HK-2 (cell line): ENCODE data around the gene MLF1.
"Not testable (repeated sequence)": the region's sequence is repeated elsewhere in the genome, so short reads cannot be mapped to it uniquely, and the experiment has no call there.

Source experiments
- DNase-seq: peaks from one replicate; pipeline ENCODE4 v3.0.0-alpha.2; 2018; ENCODE audit not compliant: unreplicated experiment

MLF1 gene

DNA sequence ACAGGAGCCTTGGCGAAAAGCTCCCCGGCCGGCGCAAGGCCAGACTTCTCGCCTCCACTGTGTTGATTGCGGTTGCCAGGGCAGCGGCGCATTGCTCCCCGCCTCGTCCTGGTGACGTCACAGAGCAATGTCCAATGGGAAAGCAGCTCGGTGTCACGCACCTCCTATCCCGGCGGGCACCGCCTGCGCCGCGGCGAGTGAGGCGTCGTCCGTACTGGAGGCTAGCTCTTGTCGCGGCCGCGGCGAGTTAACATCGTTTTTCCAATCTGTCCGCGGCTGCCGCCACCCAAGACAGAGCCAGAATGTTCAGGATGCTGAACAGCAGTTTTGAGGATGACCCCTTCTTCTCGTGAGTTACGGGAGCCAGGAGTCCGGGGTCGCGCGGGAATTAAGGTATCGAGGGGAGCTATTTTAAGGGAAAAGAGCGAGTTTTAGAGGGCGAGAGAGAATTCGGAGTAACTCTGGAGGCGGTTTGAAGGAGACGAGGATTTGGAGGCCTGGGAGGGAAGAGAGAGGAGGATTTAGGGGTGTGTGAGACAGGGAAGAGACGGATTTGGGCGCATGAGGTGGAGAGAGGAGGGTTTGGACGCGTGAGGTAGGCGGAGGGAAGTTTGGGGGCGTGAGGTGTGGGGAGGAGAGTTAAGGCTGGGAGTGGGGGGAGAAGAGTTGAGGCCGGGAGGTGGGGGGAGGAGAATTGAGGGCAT is at the start of gene MLF1:
TSS of gene MLF1 (plus strand) at position 196 of the 704 bp plus-strand sequence. CDS start at position 303, 107 bp downstream.
- DNase-seq: peak; percentile 98

DNA sequence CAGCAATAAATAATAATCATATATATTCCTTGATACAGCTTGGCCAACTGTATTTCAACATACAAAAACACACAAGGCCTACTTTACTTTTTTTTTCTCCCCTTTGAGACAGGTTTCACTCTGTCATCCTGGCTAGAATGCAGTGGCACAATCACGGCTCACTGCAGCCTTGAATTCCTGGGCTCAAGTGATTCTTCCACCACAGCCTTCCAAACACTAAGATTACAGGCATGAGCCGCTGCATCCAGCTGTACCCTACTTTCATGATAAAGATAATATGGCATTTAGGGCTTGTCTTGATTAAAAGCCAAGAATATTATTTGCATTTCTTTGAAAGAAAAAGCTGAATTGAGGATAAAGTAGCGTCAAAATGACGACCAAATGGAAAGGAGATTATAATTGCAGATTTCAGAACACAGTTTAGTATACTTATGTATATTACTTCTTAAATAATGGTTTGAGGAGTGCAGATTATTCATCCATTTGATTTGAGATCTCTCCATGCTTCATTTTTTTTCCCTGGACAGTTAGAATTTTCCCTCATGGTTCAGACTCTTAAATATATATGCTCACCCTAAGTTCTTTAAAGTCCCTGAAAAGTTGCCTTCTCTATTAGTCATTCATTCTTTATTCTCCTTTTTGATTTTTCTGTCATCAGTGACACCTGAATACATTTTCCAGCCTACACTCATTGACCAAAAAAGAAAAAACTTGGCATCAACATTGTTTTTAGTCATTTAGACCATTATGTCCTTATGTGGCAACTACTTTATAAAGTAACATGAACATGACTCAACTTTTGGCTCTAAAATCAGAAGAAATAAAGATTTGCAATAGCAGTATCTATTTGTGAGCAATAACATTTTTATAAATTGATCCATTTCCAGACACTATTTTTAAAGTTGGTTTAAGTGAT is 48.5 kb upstream of the MLF1 start:
- no peak for DNase-seq

DNA sequence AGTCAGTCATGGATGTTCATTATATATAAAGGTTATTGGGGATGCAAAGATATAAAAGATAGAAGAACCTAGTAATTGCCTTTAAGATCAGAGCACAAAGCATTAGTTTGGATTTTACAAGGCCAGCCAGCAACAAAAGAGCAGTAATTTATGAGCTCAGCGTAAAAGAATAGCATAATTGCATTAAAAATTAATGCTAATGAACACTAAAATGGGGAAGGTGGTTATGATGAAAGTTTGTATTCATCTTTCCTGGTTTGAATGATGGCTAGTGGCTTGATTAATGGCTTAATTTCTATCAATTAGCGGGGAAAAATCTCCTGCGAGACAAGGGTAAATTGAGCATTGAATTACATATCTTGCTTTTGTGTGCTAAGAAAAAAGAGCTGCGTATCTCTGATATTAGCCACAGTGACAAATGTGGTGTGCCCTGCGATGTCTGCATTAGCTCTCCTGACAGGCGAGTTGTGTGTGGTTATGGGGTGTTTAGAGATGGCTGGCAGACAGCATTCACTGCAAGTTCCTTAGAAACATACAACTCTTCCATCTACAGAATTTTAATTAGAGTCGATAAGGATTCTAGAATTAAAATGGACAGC is 42.8 kb upstream of the MLF1 start:
- DNase-seq: no peak

DNA sequence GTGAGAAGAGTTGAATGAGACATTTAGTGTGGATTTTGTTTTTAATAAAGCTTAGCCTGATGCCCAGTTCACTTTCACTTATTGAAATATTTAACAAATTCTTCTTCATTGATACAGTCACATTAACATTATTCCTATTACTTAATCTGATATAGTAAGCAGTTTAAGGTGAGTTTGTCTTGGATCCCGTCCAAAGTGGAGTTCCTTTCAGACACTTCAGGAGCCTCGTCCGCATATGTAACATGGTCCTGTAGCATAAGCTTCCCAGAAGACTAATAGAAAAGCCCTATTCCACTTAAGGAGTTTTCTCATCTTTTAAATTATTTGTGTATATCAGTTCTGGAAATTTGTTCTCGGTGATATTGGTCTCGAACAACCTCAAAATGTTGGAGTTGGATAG is 39.7 kb upstream of the MLF1 start:
- DNase-seq: no peak

DNA sequence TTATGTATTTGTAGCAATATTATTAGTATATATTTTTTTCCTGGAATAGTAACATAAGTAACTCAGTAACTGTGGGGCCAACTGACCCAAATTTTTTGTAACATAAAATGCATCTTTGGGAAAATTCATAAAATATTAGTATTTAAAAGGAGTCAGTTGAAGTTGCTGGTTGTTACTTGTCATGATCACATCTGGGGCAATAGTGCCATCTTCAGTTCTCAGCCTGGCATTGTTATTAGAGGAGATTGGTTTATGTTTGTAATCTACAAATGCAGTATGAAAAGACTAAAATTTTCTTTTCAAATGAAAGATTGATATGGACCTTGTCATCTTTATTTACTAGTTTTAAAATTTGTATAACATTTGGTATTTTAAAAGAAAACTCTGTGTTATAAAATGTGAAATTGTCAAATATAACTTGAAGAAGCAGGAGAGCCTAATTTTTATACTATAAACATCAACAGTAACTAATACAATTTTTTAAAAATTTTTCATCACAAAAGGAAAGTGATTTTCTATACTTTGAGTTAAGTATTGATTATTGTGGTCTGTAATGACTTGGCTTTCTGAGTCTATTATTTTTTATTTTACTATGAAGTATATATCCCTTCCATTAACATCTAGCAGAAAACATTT is 38.8 kb upstream of the MLF1 start:
- DNase-seq: peak; percentile 7

GRCh38 chr3:158535918-158536317 is 35.1 kb upstream of the MLF1 start:
- no peak for DNase-seq

- DNase-seq: peak; percentile 11
Observed at GRCh38 chr3:158539414-158540014, 31.5 kb upstream of the MLF1 start.

- DNase-seq: no peak
Observed at GRCh38 chr3:158540066-158540465, 30.9 kb upstream of the MLF1 start.

- DNase-seq: no peak
Observed at GRCh38 chr3:158548691-158549090, 22.3 kb upstream of the MLF1 start.

- not testable (repeated sequence) for DNase-seq
Observed at GRCh38 chr3:158549938-158550337, 21.1 kb upstream of the MLF1 start.

GRCh38 chr3:158552124-158552523 is 18.9 kb upstream of the MLF1 start:
- no peak for DNase-seq

GRCh38 chr3:158559504-158559903 is 11.5 kb upstream of the MLF1 start:
- no peak for DNase-seq

- DNase-seq: no peak
Observed at GRCh38 chr3:158560979-158561378, 10.0 kb upstream of the MLF1 start.

- DNase-seq: no peak
Observed at GRCh38 chr3:158562674-158563073, 8.3 kb upstream of the MLF1 start.

DNA sequence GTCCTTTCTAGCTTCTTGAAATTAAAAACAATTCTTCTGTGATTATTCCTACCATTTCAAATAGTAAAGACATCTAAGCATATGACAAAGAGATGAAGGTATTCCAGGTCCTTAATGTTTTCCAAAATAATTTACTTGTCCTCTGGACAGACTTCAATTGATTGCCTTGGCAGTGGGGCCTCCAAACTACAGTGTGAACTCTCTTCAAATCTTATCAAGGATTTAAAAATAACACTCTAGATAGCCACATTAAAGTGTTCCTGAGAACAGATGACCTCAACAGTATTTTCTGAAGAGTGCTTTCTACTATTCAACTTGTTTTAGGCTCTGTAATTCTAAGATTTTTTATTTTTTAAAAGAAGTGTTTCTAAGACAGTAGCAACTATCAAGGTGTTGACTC is 7.9 kb upstream of the MLF1 start:
- DNase-seq: no peak

- DNase-seq: no peak
Observed at GRCh38 chr3:158565076-158565475, 5.9 kb upstream of the MLF1 start.

- no peak for DNase-seq
Observed at GRCh38 chr3:158568784-158569183, 2.2 kb upstream of the MLF1 start.

DNA sequence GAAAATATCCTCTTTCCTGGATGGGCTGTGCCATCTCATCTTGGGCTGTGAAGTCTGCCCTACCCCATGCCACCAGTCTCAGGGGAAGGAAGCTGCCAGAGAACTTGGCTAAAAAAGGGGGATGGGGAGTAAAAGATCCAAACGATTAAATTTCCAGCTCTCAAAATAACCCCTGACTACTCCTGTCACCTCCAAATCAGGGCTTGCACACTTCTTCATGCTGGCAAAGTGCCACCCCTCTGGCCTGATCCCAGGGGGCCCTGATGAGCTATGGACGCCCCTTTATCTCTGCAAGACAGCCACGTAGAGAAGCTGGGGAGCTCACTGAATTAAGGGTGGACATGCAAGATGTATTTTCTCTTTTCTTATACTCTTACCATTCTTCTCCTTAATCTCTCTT is 1.2 kb upstream of the MLF1 start:
- no peak for DNase-seq

DNA sequence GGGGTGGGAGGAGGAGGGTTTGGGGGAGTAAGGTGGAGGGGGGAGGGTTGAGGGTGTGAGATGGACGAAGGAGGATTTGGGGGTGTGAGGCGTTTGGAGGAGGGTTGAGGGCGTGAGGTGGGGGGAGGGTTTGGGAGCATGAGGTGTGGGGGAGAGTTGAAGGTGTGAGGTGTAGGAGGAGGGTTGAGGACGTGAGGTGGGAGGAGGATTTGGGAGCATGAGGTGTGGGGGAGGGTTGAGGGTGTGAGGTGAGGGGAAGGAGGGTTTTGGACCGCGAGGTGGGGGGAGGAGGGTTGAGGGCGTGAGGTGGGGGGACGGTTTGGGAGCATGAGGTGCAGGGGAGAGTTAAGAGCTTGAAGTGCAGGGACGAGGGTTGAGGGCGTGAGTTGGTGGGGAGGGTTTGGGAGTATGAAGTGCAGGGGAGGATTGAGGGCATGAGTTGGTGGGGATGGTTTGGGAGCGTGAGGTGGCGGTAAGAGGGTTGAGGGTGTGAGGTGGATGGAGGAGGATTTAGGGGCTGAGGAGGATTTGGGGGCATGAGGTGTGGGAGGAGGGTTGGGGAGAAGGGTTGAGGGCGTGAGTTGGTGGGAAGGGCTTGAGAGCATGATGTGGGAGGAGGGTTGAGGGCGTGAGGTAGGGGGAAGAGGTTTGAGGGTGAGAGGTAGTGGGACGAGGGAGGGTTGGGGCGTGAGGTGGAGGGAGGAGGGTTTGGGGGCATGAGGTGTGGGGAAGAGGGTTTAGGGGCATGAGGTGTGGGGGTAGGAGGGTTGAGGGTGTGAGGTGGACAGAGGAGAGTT is 1.2 kb downstream of the MLF1 start:
- DNase-seq: no peak

DNA sequence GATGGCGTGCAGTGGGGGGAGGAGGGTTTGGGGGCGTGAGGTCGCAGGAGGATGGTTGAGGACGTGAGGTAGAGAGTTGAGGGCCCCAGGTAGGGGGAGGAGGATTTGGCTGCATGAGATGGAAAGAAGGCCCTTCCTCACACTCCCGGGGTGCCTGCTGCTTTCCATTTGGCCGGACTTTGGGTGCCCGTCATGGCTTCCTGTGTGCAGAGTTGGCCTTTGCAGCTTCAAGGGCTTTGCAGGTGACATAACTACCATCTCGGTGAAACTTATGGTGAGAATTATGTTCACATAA is 1.7 kb downstream of the MLF1 start:
- DNase-seq: no peak

GRCh38 chr3:158573714-158574113 is 2.7 kb downstream of the MLF1 start:
- no peak for DNase-seq
